ENCODE measurements around the gene NXPH4.

- TF ChIP-seq CTCF (conservative IDR thresholded peaks at IDR 0.05) (no peak), ZFX (IDR thresholded peaks at IDR 0.05) (no peak)
Measured at GRCh38 chr12:57179331-57180086, 37.1 kb upstream of the NXPH4 start.
